ENCODE data around the gene WNT8B. TPM values are rescaled to one million over a fixed set of nuclear protein-coding genes. Genes with fewer than 3 reads are reported as not detected.

WNT8B gene
- polyA plus RNA-seq, 1 donor from 2014 or later, result 0.37 TPM

DNA sequence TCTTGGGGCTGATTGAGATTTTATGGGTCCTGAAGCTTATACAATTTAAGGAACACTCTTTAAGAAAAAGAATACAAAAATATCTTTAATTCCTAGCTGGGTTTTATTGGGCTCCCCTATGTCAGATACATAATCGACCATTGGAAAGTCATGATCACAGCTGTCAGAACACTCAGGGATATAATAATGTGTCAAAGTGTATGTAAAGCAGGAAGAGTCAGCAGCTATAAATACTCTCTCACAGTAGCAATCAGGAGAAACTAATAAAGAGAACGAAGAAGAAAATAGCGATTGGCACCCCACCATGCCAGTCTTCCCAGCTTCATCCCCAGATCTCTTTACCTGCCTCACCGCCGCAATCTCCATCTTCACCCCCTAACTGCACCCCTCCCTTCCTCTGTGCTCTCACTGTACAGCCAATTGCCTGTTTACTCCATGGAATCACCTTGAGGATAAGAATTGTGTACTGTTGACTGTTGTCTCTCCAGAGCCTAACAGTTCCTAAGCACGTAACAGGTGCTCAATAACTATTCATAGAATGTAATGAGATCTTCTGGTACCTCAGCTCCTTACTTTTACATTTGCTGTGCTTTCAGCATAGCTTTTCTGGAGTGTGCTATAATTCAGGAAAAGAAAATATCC, 24.0 kb upstream of the WNT8B start:
- no peaks in the 10 kb centered on the region for H3K36me3 ChIP-seq (ENCODE audit: insufficient read depth, low read length)
- no peaks in the 10 kb centered on the region for H4K20me1 ChIP-seq (ENCODE audit: insufficient read depth)
- no peak overlapping the region for H3K9ac ChIP-seq (ENCODE audit: low read length)
- H3K27ac ChIP-seq (ENCODE audit: low read length), result no peak overlapping the region
- no peaks in the 10 kb centered on the region for H3K9me3 ChIP-seq (ENCODE audit: low read length)
- H3K9me2 ChIP-seq (ENCODE audit: insufficient read depth, low read length), result no peaks in the 10 kb centered on the region
- no peaks in the 10 kb centered on the region for H3F3A ChIP-seq (ENCODE audit: insufficient read depth, low read length, poor library complexity, severe bottlenecking)
- no peaks in the 10 kb centered on the region for H3K27me3 ChIP-seq (ENCODE audit: insufficient read depth, low read depth, low read length)
- no peaks in the 10 kb centered on the region for H3K79me2 ChIP-seq (replicated peaks; ENCODE audit: insufficient read depth, low read length)
- no peak overlapping the region for H3K4me3 ChIP-seq (ENCODE audit: low read length)
- no peak overlapping the region for H3K4me2 ChIP-seq (ENCODE audit: low read length)
- no peak overlapping the region for H2AFZ ChIP-seq (ENCODE audit: low read depth, low read length)
- TF ChIP-seq, protein P1, sequence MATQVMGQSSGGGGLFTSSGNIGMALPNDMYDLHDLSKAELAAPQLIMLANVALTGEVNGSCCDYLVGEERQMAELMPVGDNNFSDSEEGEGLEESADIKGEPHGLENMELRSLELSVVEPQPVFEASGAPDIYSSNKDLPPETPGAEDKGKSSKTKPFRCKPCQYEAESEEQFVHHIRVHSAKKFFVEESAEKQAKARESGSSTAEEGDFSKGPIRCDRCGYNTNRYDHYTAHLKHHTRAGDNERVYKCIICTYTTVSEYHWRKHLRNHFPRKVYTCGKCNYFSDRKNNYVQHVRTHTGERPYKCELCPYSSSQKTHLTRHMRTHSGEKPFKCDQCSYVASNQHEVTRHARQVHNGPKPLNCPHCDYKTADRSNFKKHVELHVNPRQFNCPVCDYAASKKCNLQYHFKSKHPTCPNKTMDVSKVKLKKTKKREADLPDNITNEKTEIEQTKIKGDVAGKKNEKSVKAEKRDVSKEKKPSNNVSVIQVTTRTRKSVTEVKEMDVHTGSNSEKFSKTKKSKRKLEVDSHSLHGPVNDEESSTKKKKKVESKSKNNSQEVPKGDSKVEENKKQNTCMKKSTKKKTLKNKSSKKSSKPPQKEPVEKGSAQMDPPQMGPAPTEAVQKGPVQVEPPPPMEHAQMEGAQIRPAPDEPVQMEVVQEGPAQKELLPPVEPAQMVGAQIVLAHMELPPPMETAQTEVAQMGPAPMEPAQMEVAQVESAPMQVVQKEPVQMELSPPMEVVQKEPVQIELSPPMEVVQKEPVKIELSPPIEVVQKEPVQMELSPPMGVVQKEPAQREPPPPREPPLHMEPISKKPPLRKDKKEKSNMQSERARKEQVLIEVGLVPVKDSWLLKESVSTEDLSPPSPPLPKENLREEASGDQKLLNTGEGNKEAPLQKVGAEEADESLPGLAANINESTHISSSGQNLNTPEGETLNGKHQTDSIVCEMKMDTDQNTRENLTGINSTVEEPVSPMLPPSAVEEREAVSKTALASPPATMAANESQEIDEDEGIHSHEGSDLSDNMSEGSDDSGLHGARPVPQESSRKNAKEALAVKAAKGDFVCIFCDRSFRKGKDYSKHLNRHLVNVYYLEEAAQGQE (IDR thresholded peaks at IDR 0.05; ENCODE audit: borderline replicate concordance), result no peak
- TF ChIP-seq EZH2 (IDR thresholded peaks at IDR 0.05; ENCODE audit: borderline replicate concordance, insufficient read depth, low read length, poor library complexity, severe bottlenecking) (no peak), SMC3 (conservative IDR thresholded peaks at IDR 0.05; ENCODE audit: poor library complexity) (no peak), POLR2AphosphoS5 (IDR thresholded peaks at IDR 0.05) (no peak), RAD21 (conservative IDR thresholded peaks at IDR 0.05) (no peak), MXI1 (conservative IDR thresholded peaks at IDR 0.05; ENCODE audit: poor library complexity, severe bottlenecking) (no peak), EP300 (conservative IDR thresholded peaks at IDR 0.05; ENCODE audit: poor library complexity, severe bottlenecking) (no peak), TAF1 (IDR thresholded peaks at IDR 0.05; ENCODE audit: low read depth) (no peak)
- TF ChIP-seq, protein P2, sequence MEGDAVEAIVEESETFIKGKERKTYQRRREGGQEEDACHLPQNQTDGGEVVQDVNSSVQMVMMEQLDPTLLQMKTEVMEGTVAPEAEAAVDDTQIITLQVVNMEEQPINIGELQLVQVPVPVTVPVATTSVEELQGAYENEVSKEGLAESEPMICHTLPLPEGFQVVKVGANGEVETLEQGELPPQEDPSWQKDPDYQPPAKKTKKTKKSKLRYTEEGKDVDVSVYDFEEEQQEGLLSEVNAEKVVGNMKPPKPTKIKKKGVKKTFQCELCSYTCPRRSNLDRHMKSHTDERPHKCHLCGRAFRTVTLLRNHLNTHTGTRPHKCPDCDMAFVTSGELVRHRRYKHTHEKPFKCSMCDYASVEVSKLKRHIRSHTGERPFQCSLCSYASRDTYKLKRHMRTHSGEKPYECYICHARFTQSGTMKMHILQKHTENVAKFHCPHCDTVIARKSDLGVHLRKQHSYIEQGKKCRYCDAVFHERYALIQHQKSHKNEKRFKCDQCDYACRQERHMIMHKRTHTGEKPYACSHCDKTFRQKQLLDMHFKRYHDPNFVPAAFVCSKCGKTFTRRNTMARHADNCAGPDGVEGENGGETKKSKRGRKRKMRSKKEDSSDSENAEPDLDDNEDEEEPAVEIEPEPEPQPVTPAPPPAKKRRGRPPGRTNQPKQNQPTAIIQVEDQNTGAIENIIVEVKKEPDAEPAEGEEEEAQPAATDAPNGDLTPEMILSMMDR (IDR thresholded peaks at IDR 0.05; ENCODE audit: poor library complexity, severe bottlenecking), result no peak

DNA sequence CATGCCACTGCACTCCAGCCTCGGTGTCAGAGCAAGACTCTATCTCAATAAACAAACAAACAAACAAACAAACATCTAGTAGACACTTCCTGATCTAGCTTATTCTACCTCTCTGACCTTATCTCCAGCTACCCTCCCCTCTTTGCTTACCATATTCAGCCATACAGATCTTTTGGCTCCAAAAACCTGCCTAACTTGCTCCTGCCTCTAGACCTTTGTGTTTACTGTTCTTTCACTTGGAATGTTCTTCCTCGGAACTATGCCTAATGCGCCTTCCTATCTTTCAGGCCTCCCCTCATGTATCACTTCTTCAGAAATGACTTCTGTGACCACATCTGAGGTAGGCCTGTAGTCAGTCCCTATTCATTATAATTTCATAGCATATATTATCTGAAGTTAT, 20.3 kb upstream of the WNT8B start:
- Histone ChIP-seq H4K20me1 (ENCODE audit: insufficient read depth) (no peaks in the 10 kb centered on the region), H3K9me2 (ENCODE audit: insufficient read depth, low read length) (no peaks in the 10 kb centered on the region), H3K79me2 (replicated peaks; ENCODE audit: insufficient read depth, low read length) (no peaks in the 10 kb centered on the region), H3K4me3 (ENCODE audit: low read length) (no peak overlapping the region), H3K4me2 (ENCODE audit: low read length) (no peak overlapping the region), H2AFZ (ENCODE audit: low read depth, low read length) (no peak overlapping the region), H3K27me3 (ENCODE audit: insufficient read depth, low read depth, low read length) (no peaks in the 10 kb centered on the region), H3K9me3 (ENCODE audit: low read length) (no peaks in the 10 kb centered on the region), H3K27ac (ENCODE audit: low read length) (no peak overlapping the region), H3F3A (ENCODE audit: insufficient read depth, low read length, poor library complexity, severe bottlenecking) (no peaks in the 10 kb centered on the region), H3K36me3 (ENCODE audit: insufficient read depth, low read length) (no peaks in the 10 kb centered on the region), H3K9ac (ENCODE audit: low read length) (no peak overlapping the region)
- TF ChIP-seq EZH2 (IDR thresholded peaks at IDR 0.05; ENCODE audit: borderline replicate concordance, insufficient read depth, low read length, poor library complexity, severe bottlenecking) (no peak), TAF1 (IDR thresholded peaks at IDR 0.05; ENCODE audit: low read depth) (no peak)
- TF ChIP-seq, protein P1 (IDR thresholded peaks at IDR 0.05; ENCODE audit: borderline replicate concordance), result no peak
- TF ChIP-seq, protein P2 (IDR thresholded peaks at IDR 0.05; ENCODE audit: poor library complexity, severe bottlenecking), result no peak
